ENCODE results near the gene PNISR. TPM values are rescaled to one million over a fixed set of nuclear protein-coding genes. Genes with fewer than 3 reads are reported as not detected.

The PNISR gene
- total RNA-seq, 4 donors from 2014 or later: 52.3 to 101 (median 56.5) TPM

DNA sequence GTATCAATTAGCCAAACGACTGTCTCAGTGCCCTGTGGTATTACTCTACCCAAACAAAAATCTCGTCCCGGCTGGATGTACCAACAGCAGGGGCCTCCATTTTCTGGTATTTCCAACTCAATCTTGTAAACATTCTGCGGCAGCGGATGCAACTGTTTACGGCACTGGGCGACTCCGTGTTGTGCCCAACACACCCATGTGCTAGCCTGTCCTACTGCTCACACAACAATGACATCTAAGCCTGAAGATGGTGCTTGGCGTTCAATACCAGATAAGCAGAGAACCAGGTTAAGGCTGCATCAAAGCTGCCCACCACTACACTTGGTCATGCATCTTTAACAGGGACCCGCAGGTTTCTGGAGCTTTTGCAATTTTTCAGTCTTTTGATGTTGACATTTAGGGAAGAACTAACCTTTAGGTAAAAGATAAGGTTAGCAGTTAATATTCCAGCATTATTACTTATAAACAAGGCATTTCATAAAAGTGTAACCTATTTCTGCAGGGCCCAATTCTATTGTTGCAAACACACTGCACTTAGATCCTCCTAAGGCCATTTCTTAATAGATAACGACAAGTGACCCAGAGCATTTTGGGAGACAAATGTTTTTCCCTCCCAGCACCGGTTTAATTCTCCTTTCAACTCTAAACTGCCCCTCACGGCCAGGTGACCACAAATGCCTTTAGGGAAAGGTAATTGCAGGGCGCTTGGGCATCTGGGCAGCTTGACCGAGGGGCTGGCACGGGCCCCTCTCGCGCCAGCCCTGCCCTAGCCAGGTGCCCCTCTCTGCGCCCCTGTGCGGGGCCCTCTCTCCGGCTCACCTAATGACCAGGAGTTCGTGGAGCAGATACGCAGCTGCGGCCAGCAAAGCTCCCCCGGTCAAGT lies 76.6 kb downstream of the PNISR start:
- intact Hi-C loops (cut with DNase I; ENCODE audit: low total_unique reads): no loop called here
- no peak for TF ChIP-seq POLR2A (IDR thresholded peaks at IDR 0.05)
- TF ChIP-seq, protein P1, sequence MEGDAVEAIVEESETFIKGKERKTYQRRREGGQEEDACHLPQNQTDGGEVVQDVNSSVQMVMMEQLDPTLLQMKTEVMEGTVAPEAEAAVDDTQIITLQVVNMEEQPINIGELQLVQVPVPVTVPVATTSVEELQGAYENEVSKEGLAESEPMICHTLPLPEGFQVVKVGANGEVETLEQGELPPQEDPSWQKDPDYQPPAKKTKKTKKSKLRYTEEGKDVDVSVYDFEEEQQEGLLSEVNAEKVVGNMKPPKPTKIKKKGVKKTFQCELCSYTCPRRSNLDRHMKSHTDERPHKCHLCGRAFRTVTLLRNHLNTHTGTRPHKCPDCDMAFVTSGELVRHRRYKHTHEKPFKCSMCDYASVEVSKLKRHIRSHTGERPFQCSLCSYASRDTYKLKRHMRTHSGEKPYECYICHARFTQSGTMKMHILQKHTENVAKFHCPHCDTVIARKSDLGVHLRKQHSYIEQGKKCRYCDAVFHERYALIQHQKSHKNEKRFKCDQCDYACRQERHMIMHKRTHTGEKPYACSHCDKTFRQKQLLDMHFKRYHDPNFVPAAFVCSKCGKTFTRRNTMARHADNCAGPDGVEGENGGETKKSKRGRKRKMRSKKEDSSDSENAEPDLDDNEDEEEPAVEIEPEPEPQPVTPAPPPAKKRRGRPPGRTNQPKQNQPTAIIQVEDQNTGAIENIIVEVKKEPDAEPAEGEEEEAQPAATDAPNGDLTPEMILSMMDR (IDR thresholded peaks at IDR 0.05): no peak
- WGBS, 2 donors: 46 to 57% methylated on average over 24 to 25 of the region's 25 CpGs
- no peak overlapping the region for H3K4me3 ChIP-seq (ENCODE audit: low read depth, poor library complexity, severe bottlenecking)
- DNase-seq (ENCODE audit: low spot score in 2 of 2): no peak

Other genes starting within 250 kb of the PNISR start
- gene FAXC, start 75.6 kb downstream of the PNISR start, total RNA-seq: 1 to 10 TPM in 2 of 4 donors, under 1 TPM in 2; 0.04 to 3.6 (median 1.3) TPM
- 1 to 10 TPM; 1.5 to 4.5 (median 3.2) TPM for gene COQ3, start 31.1 kb downstream of the PNISR start, total RNA-seq
- 10 to 100 TPM in 2 of 4 donors, 1 to 10 TPM in 2; 4.7 to 12.3 (median 10.0) TPM for gene USP45, start 90.1 kb upstream of the PNISR start, total RNA-seq
- gene CCNC, start 143.4 kb upstream of the PNISR start, total RNA-seq: 10 to 100 TPM; 25.3 to 62.9 (median 46.7) TPM
- under 1 TPM in 1 of 4 donors, not detected in 3; 0.10 TPM for gene PRDM13, start 181.5 kb upstream of the PNISR start, total RNA-seq

Measured in lower leg skin (tissue), 4 donors.